CD4-positive, alpha-beta memory T cell (primary cell): ENCODE results near the gene PLIN1. TPM values are rescaled to one million over a fixed set of nuclear protein-coding genes. Genes with fewer than 3 reads are reported as not detected.

Experiments
- CTCF ChIA-PET: fragments of 350-600 bp; sonication (Branson Sonifier 250); formaldehyde crosslinking; loops from one replicate; lab custom pipeline; 2021; ENCODE audit warnings: inconsistent platforms; ENCODE audit not compliant: partially characterized antibody; lab: Charles Lee
- POLR2A ChIA-PET: fragments of 350-600 bp; sonication (Branson Sonifier 250); formaldehyde crosslinking; loops from one replicate; lab custom pipeline; 2021; ENCODE audit not compliant: partially characterized antibody; lab: Charles Lee
- DNase-seq, 5 donors: peaks; one replicate each; pipeline versions ENCODE4 v3.0.0 to v3.0.0-alpha.2; 2020 to 2022; ENCODE audit warnings: mixed read lengths in 1 of 5
- H3K27ac ChIP-seq: one replicate; pipeline ENCODE4 v1.7.0; 2013; ENCODE audit warnings: low read depth, low read length
- H3K27me3 ChIP-seq: 2 replicates; pipeline ENCODE4 v1.7.0; 2013; ENCODE audit warnings: mild to moderate bottlenecking, low read length, moderate library complexity; ENCODE audit not compliant: insufficient read depth
- H3K36me3 ChIP-seq: 2 replicates; pipeline ENCODE4 v1.7.0; 2013; ENCODE audit warnings: mild to moderate bottlenecking, low read length, moderate library complexity; ENCODE audit not compliant: insufficient read depth
- H3K4me1 ChIP-seq: 2 replicates; pipeline ENCODE4 v1.7.0; 2013; ENCODE audit warnings: mild to moderate bottlenecking, low read length, moderate library complexity; ENCODE audit not compliant: insufficient read depth
- H3K4me3 ChIP-seq, 2 donors: one replicate each; pipeline ENCODE4 v1.7.0; 2013; ENCODE audit warnings: low read length in 2 of 2, mild to moderate bottlenecking in 1 of 2
- H3K9me3 ChIP-seq, 2 donors: one replicate each; pipeline ENCODE4 v1.7.0; 2013; ENCODE audit warnings: low read length in 2 of 2, control low read depth in 1 of 2; ENCODE audit not compliant: control insufficient read depth in 1 of 2
- H3K27ac Mint-ChIP-seq, 7 donors: one replicate each; pipeline ENCODE4 v1.8.0; 2020 to 2021; ENCODE audit warnings: mixed read lengths in 7 of 7, mild to moderate bottlenecking in 6 of 7, inconsistent platforms in 3 of 7, moderate library complexity in 3 of 7
- H3K27me3 Mint-ChIP-seq, 2 donors: one replicate each; pipeline ENCODE4 v1.8.0; 2020 to 2021; ENCODE audit warnings: mixed read lengths in 2 of 2
- H3K36me3 Mint-ChIP-seq, 2 donors: one replicate each; pipeline ENCODE4 v1.8.0; 2020 to 2021; ENCODE audit warnings: mixed read lengths in 2 of 2, inconsistent platforms in 1 of 2, mild to moderate bottlenecking in 1 of 2
- H3K4me1 Mint-ChIP-seq, 4 donors: one replicate each; pipeline ENCODE4 v1.8.0; 2020 to 2021; ENCODE audit warnings: mixed read lengths in 4 of 4, mild to moderate bottlenecking in 1 of 4
- H3K4me3 Mint-ChIP-seq, 8 donors: one replicate each; pipeline ENCODE4 v1.8.0; 2020 to 2021; ENCODE audit warnings: mixed read lengths in 8 of 8, mild to moderate bottlenecking in 7 of 8, moderate library complexity in 6 of 8, inconsistent platforms in 3 of 8
- H3K9me3 Mint-ChIP-seq, 8 donors: one replicate each; pipeline ENCODE4 v1.8.0; 2020 to 2021; ENCODE audit warnings: mixed read lengths in 8 of 8, mild to moderate bottlenecking in 5 of 8, inconsistent platforms in 3 of 8, moderate library complexity in 1 of 8
- intact Hi-C: fragments of 100-400 bp; cut with micrococcal nuclease; formaldehyde crosslinking; loops from one replicate; pipeline ENCODE4 v1.15.1; 2023
- polyA plus RNA-seq, 2 donors: library from polyadenylated mRNA; unstranded; fragments of 300-500 nt; fragmentation: Illumina TruSeq; gene quantifications; one replicate each; pipeline ENCODE4 v1.2.3, GENCODE V29; 2021
- total RNA-seq, 2 experiments: library from RNA; stranded (reverse); gene quantifications; one replicate each; pipeline ENCODE4 v1.2.3, GENCODE V29; 2021

The PLIN1 gene
- total and polyA plus RNA-seq, 4 experiments from 2014 or later = 0.44 to 1.2 (median 0.46) TPM; not detected in 1

DNA sequence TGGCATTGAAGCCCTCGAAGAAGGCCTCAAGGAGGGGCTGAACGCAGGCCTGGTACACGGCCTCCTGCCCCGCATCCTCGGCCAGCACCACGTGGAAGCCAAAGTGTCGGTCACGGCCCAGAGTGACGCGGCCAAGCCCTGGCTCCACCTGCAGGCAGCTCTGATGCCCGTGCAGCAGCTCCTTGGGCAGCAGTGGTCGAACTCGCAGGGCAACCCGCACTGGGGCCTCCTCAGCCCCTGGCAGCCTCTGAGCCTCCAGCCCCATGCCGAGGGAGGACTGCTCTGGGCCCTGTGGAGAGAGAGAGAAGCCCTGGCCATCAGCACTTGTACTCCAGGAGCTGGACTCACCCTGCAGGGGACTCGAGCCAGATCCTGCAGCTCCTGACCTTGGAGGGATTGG, 26.5 kb downstream of the PLIN1 start:
- peaks cover 29 to 36% of the 10 kb centered on the region in 2 donors for H3K27me3 Mint-ChIP-seq

DNA sequence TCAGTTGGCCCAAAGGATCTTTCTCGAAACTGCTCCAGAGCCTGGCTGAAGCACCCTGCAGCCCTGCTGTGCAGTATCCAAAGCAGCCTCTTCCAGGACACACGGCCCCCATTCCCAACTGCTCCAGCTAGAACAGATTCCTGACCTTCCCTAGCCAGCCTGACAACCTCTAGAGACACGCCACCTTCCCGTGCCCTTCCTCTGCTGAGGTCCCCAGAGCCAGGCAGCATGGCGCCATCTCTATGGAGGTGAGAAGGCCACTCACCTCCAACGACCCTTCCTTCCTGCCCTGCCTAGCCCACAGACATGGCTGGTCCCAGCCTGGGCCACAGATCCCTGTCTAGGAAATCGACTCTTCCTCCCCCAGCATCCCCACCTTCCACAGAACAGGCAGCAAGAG, 27.0 kb downstream of the PLIN1 start:
- Mint-ChIP-seq H3K9me3 (no peaks in the 10 kb centered on the region), H3K27me3 (peaks cover 29 to 34% of the 10 kb centered on the region in 2 donors), H3K27ac (no peak overlapping the region), H3K4me1 (peaks cover 0 to 14% (median 10%) of the 10 kb centered on the region in 4 donors), H3K4me3 (no peak overlapping the region), H3K36me3 (peaks cover 0 to 4% of the 10 kb centered on the region in 2 donors)
- no peaks in the 10 kb centered on the region for H3K9me3 ChIP-seq
- intact Hi-C loops = no loop called here
- H3K36me3 ChIP-seq = no peaks in the 10 kb centered on the region
- H3K27ac ChIP-seq = no peak overlapping the region
- no peak overlapping the region for H3K4me3 ChIP-seq
- DNase-seq = no peak
- ChIA-PET POLR2A (no interaction called here), CTCF (interaction anchor here (1.0 kb wide), 1 partner anchor 20 kb away, joined by 3 read pairs; no protein-coding TSS in a partner anchor)
- peaks cover 6% of the 10 kb centered on the region for H3K27me3 ChIP-seq
- H3K4me1 ChIP-seq = peaks cover 5% of the 10 kb centered on the region

More for the DNA sequence above, 26.5 kb downstream of the PLIN1 start:
- POLR2A ChIA-PET = no interaction called here
- Histone ChIP-seq H3K9me3 (no peaks in the 10 kb centered on the region), H3K4me3 (no peak overlapping the region), H3K4me1 (peaks cover 5% of the 10 kb centered on the region), H3K27ac (no peak overlapping the region), H3K36me3 (no peaks in the 10 kb centered on the region), H3K27me3 (peaks cover 6% of the 10 kb centered on the region)
- Mint-ChIP-seq H3K4me1 (peaks cover 0 to 14% (median 8%) of the 10 kb centered on the region in 4 donors), H3K4me3 (no peak overlapping the region), H3K9me3 (no peaks in the 10 kb centered on the region), H3K36me3 (peaks cover 0 to 4% of the 10 kb centered on the region in 2 donors), H3K27ac (no peak overlapping the region)
- intact Hi-C loops = no loop called here
- DNase-seq = no peak
- CTCF ChIA-PET = no interaction called here

DNA sequence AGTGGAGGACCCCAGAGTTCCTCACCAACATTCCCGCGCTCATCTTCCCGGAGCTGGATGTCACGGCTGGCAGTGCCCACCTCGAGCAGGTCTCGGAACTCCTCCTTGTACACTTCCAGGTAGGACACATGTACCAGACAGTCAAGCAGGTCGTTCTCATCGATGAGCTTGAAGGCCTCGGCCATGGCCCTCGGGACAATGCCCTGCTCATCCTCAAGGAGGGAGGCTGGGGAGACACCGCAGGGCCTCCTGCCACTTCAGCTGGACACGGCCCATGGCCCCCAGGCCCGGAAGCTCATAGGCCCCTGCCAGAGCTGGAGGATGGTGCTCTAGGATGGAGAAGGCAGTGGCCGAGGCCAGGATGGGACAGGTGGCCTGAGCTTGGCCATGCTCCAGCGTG, 29.5 kb downstream of the PLIN1 start:
- Histone ChIP-seq H3K27ac (no peak overlapping the region), H3K9me3 (no peaks in the 10 kb centered on the region), H3K4me3 (no peak overlapping the region), H3K36me3 (no peaks in the 10 kb centered on the region), H3K27me3 (peaks cover 6% of the 10 kb centered on the region), H3K4me1 (peaks cover 4% of the 10 kb centered on the region)
- Mint-ChIP-seq H3K27me3 (peaks cover 18 to 19% of the 10 kb centered on the region in 2 donors), H3K36me3 (no peaks in the 10 kb centered on the region), H3K27ac (no peak overlapping the region), H3K4me1 (peaks cover 0 to 8% (median 7%) of the 10 kb centered on the region in 4 donors), H3K9me3 (no peaks in the 10 kb centered on the region), H3K4me3 (no peak overlapping the region)
- intact Hi-C loops = no loop called here
- ChIA-PET POLR2A (no interaction called here), CTCF (interaction anchor here (1.1 kb wide), 1 partner anchor 9 kb away, joined by 4 read pairs; no protein-coding TSS in a partner anchor)
- DNase-seq = no peak

DNA sequence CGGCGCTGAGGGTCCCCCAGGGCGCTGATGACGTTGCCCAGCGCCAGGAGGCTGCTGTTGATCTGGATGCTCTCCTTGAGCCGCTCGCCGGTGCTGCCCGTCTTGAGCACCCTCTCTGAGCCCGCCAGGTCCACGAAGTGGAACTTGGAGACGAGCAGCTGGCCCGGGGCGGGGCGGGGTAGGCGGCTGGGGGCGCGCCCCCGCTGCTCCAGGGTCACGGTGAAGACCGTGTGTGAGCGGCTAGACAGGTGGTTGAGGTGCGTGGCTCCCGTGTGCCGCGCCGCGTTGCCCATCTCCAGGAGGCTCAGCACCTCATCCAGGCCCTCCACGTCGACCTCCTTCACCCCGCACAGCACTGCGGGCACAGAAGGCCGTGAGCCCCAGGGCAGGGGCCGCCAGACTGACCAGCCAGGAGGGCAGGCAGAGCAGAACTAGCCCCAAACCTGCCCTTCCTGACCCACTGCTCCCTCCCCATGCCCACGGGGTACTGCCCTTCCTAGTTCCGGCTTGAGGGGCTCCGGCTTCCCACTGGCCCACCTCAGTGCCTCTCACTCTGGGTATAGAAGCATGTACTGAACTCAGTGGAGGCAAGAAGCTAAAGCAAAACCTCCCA, 30.0 kb downstream of the PLIN1 start:
- Histone ChIP-seq H3K4me1 (no peaks in the 10 kb centered on the region), H3K9me3 (no peaks in the 10 kb centered on the region), H3K4me3 (no peak overlapping the region), H3K27me3 (peaks cover 6% of the 10 kb centered on the region), H3K27ac (no peak overlapping the region), H3K36me3 (no peaks in the 10 kb centered on the region)
- no peaks in the 10 kb centered on the region for H3K9me3 Mint-ChIP-seq
- no peaks in the 10 kb centered on the region for H3K36me3 Mint-ChIP-seq
- H3K27ac Mint-ChIP-seq = no peak overlapping the region
- intact Hi-C loops = no loop called here
- peaks cover 0 to 3% (median 1%) of the 10 kb centered on the region in 4 donors for H3K4me1 Mint-ChIP-seq
- DNase-seq = no peak
- H3K4me3 Mint-ChIP-seq = no peak overlapping the region
- peaks cover 12 to 14% of the 10 kb centered on the region in 2 donors for H3K27me3 Mint-ChIP-seq
- POLR2A ChIA-PET = no interaction called here
- CTCF ChIA-PET = no interaction called here

DNA sequence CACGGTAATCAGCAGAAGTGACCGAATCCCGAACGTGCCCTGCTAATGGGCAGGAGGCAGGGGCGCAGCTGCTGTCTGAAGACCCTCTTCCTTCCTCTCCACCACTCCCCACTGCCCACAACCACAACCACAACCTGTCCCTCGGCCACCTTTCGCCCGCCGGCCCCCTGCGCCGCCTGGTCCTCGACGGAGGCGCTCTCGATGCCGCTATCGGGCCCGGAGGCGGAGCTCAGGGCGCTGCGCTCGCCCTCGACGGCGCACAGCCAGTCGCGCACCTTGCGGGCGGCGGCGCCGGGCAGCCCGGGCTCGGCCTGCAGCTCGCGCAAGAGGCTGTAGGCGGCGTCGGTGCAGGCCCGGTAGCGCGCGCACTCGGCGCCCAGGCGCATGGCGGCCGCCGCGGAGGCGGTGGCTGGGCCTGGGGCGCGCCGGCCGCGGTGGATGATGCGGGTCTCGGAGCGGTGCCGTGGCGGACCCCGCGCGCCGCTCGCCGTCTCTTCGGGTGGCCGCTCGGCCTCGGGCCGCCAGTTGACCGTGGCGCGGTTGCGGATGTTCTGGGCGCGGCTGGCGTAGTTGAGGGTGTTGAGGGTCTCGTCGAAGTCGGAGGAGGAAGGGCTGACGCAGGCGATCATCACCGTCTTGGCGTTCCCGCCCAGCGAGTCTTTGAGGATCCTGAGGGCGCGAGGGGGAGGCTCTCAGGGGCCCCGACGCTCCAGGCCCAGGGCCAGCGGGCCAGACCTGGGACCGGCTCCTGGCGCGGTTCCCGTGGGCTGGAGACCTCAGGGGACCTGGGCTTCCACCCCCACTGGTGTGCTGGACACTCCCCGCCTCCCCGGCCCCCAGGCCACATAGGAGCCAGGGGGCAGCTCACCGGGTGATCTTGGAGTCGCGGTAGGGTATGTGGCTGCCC, 30.8 kb downstream of the PLIN1 start:
- DNase-seq = no peak
- Mint-ChIP-seq H3K4me1 (peaks cover 0 to 3% (median 1%) of the 10 kb centered on the region in 4 donors), H3K9me3 (no peaks in the 10 kb centered on the region), H3K36me3 (no peaks in the 10 kb centered on the region), H3K27ac (no peak overlapping the region), H3K4me3 (no peak overlapping the region), H3K27me3 (peaks cover 10 to 13% of the 10 kb centered on the region in 2 donors)
- intact Hi-C loops = no loop called here
- no peaks in the 10 kb centered on the region for H3K4me1 ChIP-seq
- no peaks in the 10 kb centered on the region for H3K9me3 ChIP-seq
- H3K27ac ChIP-seq = no peak overlapping the region
- no peaks in the 10 kb centered on the region for H3K36me3 ChIP-seq
- CTCF ChIA-PET = interaction anchor here (0.9 kb wide), 1 partner anchor 14 kb away, joined by 3 read pairs; no protein-coding TSS in a partner anchor
- peaks cover 5% of the 10 kb centered on the region for H3K27me3 ChIP-seq
- POLR2A ChIA-PET = no interaction called here
- no peak overlapping the region for H3K4me3 ChIP-seq

DNA sequence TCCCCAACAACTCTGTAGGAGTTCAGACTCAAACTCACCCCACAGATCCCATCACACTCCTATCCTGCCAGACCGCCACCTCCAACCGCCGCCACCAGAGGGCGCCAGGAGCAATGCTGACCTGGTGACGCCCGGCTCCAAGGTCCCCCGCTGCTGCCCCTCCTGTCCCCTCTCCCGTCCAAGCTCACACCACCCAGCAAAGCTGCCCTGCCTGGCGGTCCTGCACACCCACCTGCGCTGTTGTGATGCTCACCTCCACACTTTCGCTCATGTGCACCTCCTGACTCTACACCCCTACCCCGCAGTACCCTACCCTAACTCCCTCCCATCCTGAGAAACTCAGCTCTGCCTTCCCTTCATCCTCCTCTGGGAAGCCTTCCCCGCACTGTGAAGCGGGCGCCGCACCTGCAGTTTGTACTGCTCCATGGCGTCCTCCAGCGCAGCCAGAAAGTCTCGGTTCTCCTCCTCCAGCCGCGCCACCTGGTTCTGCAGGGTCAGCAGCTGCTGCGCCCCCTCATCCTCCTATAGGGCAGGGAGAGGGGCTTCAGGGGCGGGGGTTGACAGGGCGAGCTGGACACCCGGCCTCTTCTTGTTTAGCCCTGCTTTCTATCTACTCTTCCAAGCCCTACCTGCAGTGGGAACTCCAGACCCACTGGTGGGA, 31.8 kb downstream of the PLIN1 start:
- Mint-ChIP-seq H3K4me1 (peaks cover 0 to 3% (median 1%) of the 10 kb centered on the region in 4 donors), H3K27ac (no peak overlapping the region), H3K27me3 (peaks cover 5 to 10% of the 10 kb centered on the region in 2 donors), H3K36me3 (no peaks in the 10 kb centered on the region), H3K9me3 (no peaks in the 10 kb centered on the region), H3K4me3 (peak overlapping the region in 1 of 8 donors; percentile 48)
- no peaks in the 10 kb centered on the region for H3K4me1 ChIP-seq
- CTCF ChIA-PET = interaction anchor here (0.9 kb wide), 1 partner anchor 15 kb away, joined by 3 read pairs; no protein-coding TSS in a partner anchor
- DNase-seq = peak in 4 of 5 donors; percentile 27 to 38 (median 32)
- H3K4me3 ChIP-seq = no peak overlapping the region
- H3K27me3 ChIP-seq = no peaks in the 10 kb centered on the region
- intact Hi-C loops = no loop called here
- H3K9me3 ChIP-seq = no peaks in the 10 kb centered on the region
- POLR2A ChIA-PET = no interaction called here
- H3K36me3 ChIP-seq = no peaks in the 10 kb centered on the region
- H3K27ac ChIP-seq = no peak overlapping the region
